GM21737 (cell line): ENCODE data around the gene NEUROD2.
"Not testable (repeated sequence)": the region's sequence is repeated elsewhere in the genome, so short reads cannot be mapped to it uniquely, and the experiment has no call there.

Source experiments
- ATAC-seq: cut with Tn5 transposase; IDR thresholded peaks from one replicate; pipeline ENCODE4 v1.9.1; 2021; ENCODE audit warnings: mild to moderate bottlenecking, moderate library complexity; ENCODE audit not compliant: unreplicated experiment

Gene NEUROD2

DNA sequence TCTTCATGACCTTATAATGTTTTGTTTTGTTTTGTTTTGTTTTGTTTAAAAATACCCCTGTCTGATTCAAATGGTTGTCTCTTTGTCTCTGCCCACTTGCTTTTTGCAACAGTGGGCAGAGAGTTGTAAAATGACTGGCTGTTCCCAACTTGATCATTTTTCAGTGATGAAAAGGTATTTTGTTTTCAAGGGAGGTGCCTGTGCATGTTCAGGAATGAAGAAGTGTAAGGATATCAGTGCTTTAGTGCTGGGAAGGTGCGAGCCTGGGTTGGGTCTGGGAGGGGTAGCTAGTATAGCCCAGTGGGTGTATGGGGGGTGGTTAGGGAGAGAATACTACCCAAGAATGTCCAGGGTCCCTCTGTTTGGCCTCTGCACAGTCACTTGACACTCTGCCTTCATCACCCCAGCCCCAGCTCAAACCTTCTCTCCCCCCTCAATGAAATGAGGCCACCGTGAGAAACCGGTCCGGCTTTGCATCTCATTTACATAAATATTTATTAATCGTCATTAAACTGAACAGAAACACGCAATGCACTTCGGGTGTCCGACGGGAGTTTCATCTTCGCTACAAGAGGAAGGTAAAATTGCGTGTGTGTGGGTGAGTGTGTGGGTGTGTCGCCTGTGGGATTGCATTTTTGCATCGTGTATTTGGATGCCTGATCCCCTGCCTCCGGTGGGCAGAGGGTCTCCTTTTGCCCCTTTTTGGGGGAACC lies 4.3 kb downstream of the NEUROD2 start:
- ATAC-seq: no peak

DNA sequence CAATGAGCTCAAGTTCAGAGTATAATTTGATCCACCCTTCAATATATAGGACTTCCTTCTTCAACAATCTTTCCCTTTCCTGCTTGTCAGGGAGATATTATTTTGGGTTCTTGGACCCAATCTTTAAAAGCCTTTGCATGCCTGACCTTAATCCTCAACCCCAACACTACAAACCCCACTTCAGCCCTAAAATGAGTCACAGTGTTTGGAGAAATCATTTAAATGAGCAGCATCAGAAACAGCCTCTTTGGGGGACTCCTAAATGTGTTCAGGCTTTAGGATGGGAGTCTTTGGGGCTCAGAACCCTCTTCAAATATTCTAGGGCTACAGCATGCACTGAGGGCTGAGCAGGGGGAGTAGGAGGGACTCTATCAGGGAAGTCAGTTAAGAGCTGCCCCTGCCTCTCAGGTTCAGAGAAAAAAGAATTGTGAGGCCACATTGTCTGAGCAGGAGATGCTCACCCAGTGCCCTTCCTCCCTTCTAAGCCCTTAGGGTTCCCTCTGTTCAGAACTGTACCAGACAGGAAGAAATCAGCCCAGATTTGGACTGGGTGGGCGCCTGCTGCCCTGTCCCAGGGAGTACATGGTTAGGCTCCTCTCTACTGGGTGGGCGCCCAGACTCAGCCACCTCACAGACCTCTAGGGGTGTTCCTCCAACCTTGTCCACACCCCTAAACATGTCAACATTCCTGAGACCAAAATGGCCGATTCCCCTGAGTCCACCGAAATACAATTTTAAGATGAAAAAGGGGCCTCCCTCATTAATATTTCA lies 5.0 kb downstream of the NEUROD2 start:
- no peak for ATAC-seq

DNA sequence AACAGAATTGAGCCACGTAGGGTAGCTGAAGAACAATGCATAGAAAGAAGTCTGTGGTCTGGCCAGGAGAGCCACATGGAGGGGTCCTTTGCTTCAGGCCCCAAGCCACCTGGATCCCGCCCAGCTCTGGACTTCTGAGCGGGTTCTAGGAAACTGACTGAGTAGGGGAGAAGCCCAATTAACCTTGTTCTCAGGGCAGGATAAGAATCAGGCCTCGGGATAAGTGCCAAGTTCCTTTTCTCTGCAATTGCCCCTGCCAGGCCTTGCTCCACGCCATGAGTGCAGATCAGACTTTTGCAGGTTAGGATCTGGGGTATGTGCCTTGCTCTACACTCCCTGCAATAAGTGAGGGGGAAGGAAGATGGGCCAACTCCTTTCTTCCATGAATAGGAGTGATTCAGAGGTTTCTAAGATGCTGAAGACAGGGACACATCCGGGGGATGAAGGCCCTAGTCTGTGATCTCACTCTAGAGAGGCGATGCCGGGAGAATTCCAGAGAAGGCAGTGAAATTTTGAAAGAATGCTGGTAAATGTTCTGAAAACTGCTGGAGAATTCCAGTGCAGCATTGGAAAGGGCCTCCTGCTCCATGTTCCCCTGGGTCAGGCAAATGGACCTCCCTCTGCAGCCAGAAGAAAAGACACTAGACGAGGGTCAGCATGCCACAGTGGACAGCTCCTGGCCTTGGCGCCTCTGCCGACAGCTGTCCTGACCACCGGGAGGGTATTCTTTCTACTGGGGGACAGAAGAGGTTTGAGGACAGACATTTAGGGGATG lies 5.8 kb downstream of the NEUROD2 start:
- no peak for ATAC-seq

DNA sequence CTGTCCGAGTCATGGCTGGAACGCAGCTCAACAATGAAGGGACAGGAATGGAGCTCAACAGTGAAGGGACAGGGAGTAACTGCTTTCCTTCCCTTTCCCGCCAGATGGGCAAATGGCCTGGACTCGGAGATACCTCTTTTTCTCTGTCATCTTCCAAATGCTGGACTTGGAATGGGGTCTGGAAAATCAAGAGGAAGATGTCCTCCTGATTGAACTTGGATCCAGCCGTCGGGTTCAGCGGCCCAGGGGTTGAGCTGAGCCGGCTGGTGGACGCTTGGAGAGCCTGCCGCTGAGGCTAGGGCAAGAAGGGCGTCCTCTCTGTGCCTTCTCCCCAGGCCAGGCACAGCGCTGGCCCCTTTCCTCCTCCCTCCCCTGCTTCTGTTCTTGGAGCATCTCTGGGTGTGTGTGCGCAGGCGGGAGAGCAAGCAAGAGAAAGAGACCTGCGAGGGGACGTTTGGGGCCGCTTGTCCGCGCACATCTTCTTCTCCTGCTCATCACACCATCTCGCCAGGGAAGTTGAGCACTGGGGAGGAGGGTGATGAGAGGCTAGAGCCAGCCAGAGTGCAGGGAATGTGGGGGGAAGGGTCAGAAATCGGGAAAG lies 6.6 kb downstream of the NEUROD2 start:
- no peak for ATAC-seq

DNA sequence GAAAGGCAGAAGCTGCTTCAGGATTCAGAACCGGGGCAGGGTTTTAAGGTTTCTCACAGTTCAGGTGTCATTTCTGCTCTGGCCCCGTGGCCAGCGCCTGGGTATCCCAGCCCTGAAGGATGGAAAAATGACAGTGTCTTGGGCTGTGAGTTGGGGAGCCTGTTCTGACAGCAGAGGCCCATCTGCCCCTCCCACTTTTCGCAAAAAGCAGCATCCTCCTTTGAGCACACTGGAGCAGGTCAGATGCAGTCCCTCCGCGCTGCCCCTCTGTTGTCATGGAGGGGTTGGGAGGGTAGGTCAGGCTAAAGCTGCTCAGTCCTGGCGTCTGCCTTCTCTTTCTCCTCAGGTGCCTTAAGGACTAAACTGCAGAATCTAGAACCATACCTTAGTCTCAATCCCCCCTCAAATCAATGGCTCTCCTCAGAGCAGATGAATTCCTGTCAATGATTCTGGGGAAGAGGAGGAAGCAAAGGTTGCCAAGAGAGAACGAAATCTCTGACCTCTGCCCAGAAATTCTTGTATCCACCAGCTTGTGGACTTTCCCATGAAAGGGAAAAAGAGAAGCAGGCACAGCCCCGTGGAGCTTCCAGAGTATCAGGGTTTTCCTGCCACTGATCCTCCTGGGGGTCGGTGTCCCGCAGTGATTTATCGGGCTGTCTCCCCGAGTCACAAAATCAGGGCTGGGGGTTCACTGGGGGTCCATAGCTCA lies 7.3 kb downstream of the NEUROD2 start:
- ATAC-seq: no peak

DNA sequence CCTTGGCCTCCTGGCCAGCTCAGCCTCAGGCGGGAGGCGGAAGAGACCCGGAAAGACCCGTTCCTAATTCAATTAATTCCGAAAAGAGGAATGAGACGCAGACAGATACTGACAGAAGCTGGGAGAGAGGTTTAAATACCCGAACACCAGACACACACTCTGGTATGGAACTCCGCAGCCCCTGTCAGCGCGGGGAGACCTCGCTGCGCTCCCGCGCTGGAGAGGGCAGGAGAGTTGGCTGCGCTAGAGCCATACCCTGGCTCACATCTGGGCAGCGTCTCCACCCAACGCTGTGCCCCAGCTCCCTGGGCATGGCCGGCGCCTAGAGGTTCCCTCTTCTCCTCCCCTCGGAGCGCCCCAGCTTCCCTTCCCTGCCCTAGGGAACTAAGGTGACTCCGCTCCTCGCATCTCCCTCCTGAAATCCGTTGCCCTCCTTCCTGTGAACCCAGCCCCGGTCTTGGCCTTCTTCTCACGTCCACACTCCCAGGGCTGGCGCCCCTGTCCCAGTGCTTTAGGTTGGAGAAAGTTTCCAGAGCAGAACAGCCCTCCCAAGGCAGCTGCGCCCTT lies 8.0 kb downstream of the NEUROD2 start:
- ATAC-seq: no peak

DNA sequence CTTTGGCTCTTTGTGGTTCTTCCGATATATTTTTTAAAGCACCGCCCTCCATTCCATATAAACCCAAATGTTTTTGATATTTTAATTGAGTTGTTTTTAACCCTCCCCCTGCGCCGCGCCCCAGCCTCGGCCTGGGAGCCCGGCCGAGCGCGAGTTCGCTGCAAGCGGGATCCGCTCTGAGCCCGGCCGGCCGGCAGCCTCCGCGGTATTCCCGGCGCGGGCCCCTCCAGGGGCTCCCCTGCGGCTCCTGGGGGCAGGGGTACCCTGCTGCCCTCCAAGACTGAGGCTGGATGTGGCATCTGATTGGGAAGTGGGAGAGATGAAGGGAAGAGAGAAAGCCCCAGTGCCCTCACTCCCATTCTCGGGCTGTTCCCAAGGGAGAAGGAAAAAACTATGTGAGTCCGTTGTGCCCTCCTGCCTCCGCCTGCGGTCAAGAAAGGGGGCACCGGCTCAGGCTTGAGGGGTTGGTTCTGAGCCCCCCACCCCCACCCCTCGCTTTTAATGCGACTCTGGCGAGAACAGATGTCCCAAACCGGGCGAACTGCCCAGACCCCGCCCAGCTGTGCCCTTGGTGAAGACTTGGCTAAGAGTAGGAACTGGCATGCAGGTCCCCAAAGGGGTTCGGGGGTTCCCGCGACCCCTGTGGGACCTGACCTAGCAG lies 8.6 kb downstream of the NEUROD2 start:
- ATAC-seq: no peak

DNA sequence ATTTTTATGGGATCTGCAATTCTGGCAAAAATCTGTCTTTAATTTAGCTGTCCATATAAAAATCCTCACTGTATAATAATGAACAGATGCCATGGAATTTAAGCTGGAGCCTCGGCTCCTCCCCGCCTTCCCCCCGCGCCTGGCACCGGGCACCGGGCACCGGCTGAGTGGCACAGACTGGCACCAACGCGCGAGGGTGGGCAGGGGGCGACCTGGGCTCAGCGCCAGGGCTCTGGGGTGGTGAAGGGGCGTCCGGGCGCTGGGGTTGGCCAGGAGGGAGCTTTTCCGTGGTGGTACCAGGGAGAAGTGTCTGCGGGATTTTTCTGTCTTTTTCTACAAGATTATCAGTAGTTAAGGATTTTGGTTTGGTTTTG lies 9.1 kb downstream of the NEUROD2 start:
- no peak for ATAC-seq

DNA sequence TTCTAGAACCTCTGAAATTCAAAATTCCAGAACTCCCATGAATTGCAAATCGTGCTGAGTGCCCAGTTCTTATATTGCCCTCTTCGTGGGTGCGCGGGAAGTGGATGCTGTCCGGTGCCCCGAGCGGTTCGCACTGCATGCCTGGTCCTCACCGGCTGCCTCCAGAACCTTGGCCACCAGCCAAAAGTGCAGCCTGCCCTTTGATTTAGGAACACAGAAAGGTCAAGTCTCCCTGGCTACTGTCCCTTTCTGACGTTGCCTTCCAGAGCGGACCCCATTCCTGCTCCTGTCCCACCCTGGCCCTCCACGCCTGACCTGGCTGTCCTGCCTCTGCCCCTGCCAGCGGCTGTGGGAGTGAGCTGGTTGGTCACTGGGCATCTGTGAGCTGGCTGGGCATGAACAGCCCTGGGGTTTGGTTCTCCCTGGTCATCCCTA lies 9.7 kb downstream of the NEUROD2 start:
- ATAC-seq: no peak

DNA sequence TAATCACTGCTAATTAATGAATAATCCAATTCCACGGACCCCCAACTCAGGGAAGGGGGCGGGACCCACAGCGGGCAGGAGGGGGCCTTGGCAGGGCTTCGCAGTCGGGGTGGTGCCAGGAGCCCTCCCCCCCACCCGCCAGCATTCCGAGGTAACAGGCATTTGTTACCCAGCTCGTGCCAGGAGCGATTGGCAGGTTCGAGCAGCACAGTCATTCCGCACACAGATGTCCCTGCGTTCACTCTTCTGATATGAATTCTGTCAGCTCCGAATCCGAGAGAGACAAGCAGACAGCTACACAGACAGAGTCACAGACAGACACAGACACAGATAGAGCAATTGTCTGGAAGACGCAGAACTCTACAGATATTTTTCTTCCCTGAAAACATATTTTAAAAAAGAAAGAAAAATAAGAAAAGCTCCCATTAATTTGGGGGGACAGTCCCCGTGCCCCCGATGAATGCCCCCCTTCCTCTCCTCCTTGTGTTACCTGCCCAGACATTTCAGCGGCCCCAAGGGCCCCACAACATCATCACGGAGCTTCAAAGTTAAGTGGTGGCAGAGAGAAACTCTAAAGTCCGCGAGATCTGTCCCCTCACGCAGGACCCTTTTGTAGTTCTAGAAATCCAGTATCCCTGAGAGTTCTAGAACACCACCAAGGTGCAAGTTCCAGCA lies 10.2 kb downstream of the NEUROD2 start:
- ATAC-seq: no peak

DNA sequence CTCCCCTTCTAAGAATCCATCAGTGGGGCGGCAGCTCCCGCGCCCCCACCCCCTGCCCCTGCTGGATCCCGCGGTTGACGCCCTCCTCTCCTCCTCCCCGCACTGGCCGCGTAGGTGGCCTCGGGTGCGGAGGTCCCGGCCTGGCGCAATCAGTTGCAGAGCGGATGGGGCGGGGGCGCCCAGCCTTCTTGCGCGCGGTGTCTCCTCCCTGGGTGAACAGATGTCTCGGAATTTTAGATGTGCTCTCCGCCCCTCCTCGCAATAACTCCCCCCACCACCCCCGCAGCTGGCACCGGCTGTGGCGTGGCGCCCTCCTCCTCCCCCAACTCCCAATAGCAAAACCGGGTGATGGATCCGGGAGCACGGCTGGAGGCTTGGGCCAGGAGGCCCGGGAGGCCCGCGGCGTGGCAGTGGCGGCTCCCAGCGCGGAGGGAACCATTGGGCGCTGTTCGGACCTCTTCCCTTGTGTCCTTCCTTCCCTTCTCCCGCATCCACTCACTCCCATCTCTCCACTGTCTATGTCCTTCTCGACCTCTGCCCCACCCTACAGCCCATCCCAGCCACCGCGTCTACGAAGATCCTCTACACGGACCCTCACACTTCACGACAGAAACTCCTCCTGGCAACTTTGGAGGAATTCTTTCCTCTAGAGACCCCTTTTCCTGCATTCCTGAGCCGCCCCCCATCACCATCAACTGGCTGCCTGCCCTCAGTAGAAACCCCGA lies 11.0 kb downstream of the NEUROD2 start:
- no peak for ATAC-seq

DNA sequence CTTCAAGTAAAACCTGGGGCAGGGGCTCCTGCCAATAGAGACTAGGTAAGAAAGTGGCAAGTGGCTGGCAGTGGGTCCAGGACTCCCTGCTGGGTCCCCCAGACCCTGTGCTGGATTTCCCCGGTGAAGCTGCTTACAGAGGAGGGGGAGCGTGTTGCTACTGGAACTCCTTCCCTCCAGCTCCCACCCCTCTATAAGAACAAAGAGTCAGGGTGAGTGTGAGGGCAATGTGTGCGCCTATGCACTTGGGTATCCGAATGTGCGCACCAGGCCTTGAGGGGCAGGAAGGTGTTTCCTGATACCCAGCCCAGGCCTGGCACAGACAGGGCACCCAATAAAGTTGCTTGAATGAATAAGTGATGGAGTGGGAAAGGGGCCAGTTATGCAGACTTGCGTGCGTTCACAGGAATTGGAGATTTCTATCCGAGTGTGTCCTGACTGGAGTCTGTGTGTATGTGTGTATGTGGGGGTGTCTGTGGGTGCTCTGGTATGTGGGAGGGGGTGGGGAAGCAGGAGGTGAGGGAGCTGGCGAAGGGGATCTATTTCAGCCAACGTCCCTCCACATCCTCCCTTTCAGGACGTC lies 11.7 kb downstream of the NEUROD2 start:
- no peak for ATAC-seq

DNA sequence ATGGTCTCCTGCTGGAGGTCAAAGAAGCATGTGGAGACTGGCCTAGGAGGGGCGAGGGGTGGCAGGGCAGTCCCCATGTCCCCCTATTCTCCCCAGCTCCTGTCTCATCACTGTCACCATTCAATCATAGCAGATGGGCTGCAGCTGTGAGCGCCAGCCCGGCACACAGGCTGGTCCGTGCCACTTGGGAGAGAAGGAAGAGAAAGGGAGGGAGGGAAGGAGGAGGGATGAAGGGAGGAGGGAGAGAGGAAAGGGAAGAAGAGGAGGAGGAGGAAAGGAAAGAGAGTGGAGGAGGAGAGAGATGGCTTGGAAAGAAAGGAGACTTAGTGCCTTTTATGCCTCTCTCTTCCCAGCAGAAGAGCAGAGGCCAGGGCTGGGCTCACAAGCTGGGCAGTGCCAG lies 12.4 kb downstream of the NEUROD2 start:
- ATAC-seq: no peak

DNA sequence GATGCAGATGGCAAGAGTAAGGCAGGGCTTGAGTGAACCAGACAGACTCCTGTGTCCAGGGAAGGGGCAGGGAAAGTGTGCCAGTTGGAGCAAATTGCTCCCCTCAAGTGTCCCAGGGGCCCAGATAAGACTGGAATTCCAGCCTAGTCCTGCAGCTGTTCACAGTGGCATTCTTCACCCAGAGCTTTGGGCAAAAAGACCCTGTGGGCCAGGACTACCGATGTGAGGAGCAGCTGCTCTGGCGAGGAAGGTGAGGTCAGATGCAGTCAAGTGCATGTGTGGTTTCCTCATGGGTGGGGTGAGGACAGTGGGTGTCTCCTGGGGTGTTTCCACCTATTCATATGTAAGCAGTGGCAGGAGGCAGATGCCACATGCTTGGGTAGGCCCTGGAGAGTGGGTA lies 14.3 kb downstream of the NEUROD2 start:
- ATAC-seq: no peak

DNA sequence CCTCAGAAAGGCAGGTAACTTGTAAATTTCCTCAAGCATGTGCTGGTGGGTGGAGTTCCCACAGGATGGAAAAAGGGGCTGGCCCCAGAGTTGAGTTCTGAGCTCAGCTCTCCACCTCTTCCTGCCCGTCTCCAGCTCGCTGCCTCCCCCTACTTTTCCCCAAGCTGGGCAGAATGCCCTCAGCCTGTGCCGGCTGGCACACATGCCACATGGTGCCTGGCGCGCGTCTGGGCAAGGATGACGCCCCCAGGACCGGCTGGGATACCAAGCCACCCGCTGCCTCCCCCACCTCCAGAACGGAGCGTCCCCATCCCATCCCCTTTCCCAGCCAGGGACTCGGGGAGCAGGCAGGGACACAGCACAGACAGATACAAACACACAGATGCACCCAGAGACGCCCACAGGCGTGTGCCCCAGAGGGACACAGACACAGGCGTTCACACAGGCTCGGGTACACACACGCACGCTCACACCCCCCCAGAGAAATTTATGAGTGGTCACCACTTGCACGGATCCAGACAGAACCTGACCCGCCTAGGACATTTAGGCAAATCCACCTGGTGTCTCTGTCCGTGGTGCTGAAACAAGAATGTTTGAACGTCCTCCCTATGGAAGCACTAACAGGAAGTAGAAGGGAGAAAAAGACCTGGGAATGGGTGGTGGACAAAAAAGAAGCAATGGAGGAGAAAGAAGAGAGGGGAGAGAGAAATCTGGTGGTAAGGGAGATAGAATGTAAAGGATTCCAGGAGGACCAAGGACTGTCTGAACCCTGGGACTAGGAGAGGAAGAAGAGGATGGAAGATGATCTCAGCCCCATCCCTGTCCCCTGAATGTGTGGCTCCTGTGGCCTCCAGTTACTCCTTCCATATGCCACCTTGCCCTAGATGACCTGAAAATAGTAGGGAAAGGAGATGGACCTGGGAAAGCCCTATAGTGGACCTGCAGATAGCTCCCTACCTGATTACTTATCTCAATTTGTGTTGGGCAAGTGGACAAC lies 15.5 kb downstream of the NEUROD2 start:
- no peak for ATAC-seq

DNA sequence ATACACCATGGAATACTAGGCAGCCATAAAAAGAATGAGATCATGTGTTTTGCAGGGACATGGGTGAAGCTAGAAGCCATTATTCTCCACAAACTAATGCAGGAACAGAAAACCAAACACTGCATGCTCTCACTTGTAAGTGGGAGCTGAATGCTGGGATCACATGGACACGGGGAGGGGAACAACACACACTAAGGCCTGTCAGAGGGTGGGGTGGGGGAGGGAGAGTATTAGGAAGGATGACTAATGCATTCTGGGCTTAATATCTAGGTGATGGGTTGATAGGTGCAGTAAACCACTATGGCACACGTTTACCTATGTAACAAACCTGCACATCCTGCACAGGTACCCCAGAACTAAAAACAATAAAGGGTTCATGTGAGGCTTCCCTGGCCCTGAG lies 17.5 kb downstream of the NEUROD2 start:
- not testable (repeated sequence) for ATAC-seq

DNA sequence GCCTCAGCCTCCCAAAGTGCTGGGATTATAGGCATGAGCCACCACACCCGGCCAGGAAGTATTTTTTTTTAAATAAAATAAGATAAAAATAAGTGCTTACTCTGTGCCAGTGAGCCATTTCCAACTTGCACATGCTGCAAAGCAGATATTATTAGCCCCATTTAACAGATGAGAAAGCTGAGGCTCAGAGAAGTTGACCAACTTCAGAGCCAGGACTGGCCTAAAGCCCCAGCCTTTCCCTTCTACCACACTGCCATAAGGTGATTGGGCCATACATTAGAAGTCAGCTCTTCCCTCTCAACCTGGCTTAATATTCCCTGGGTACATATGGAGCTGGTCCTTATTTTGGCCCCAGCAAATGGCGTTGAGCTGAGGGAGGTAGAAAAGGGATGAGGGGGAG lies 25.1 kb downstream of the NEUROD2 start:
- no peak for ATAC-seq
